ENCODE data around the gene MRPL41.
"Not testable (repeated sequence)": the region's sequence is repeated elsewhere in the genome, so short reads cannot be mapped to it uniquely, and the experiment has no call there.

The MRPL41 gene

GRCh38 chr9:137551264-137552021, at the start of gene MRPL41:
MRPL41 (plus strand) TSS chr9:137551879; CDS start chr9:137552082, 203 bp downstream.
- peak; percentile 86 for DNase-seq

- no peak for DNase-seq
Observed at GRCh38 chr9:137502008-137502911, 49.4 kb upstream of the MRPL41 start.

- DNase-seq: no peak
Observed at GRCh38 chr9:137504432-137504777, 47.3 kb upstream of the MRPL41 start.

GRCh38 chr9:137505421-137506140, 46.1 kb upstream of the MRPL41 start:
- no peak for DNase-seq

GRCh38 chr9:137506274-137506673, 45.4 kb upstream of the MRPL41 start:
- DNase-seq: no peak

- no peak for DNase-seq
Observed at GRCh38 chr9:137506702-137507171, 44.9 kb upstream of the MRPL41 start.

GRCh38 chr9:137509198-137509597, 42.5 kb upstream of the MRPL41 start:
- DNase-seq: no peak

- DNase-seq: not testable (repeated sequence)
Observed at GRCh38 chr9:137511126-137511525, 40.6 kb upstream of the MRPL41 start.

- DNase-seq: no peak
Observed at GRCh38 chr9:137511758-137512463, 39.8 kb upstream of the MRPL41 start.

- DNase-seq: not testable (repeated sequence)
Observed at GRCh38 chr9:137513136-137513535, 38.5 kb upstream of the MRPL41 start.

GRCh38 chr9:137513801-137514570, 37.7 kb upstream of the MRPL41 start:
- not testable (repeated sequence) for DNase-seq

- no peak for DNase-seq
Observed at GRCh38 chr9:137514691-137515337, 36.9 kb upstream of the MRPL41 start.

GRCh38 chr9:137515338-137515724, 36.3 kb upstream of the MRPL41 start:
- no peak for DNase-seq

- DNase-seq: no peak
Observed at GRCh38 chr9:137516144-137516917, 35.3 kb upstream of the MRPL41 start.

- DNase-seq: not testable (repeated sequence)
Observed at GRCh38 chr9:137518661-137519459, 32.8 kb upstream of the MRPL41 start.

- DNase-seq: no peak
Observed at GRCh38 chr9:137519553-137519952, 32.1 kb upstream of the MRPL41 start.

GRCh38 chr9:137520614-137521404, 30.9 kb upstream of the MRPL41 start:
- no peak for DNase-seq

- DNase-seq: no peak
Observed at GRCh38 chr9:137521405-137521985, 30.2 kb upstream of the MRPL41 start.
